Transverse colon (tissue), 4 donors: Measurements from ENCODE around the gene CASP8. TPM values are rescaled to one million over a fixed set of nuclear protein-coding genes. Genes with fewer than 3 reads are reported as not detected.

Source experiments
- DNase-seq: peaks from one replicate; pipeline ENCODE4 v3.0.0-alpha.2; 2019
- H3K27ac ChIP-seq, 4 donors: fragments of 200-600 bp; sonication (generic); 2 replicates each; pipeline ENCODE4 v1.5.1; 2016 to 2018; ENCODE audit warnings: inconsistent platforms in 4 of 4
- H3K27me3 ChIP-seq: fragments of 200-600 bp; sonication (generic); 2 replicates; pipeline ENCODE4 v1.5.1; 2017; ENCODE audit warnings: inconsistent platforms
- H3K36me3 ChIP-seq, 4 donors: fragments of 200-600 bp; sonication (generic); 2 replicates each; pipeline ENCODE4 v1.5.1; 2017 to 2019; ENCODE audit warnings: inconsistent platforms in 4 of 4
- H3K4me1 ChIP-seq, 4 donors: fragments of 200-600 bp; sonication (generic); 2 replicates each; pipeline ENCODE4 v1.5.1; 2017 to 2020; ENCODE audit warnings: inconsistent platforms in 4 of 4
- H3K4me3 ChIP-seq, 4 donors: fragments of 200-600 bp; sonication (generic); 1 replicate in 1 of 4; 2 replicates in 3 of 4; pipeline versions ENCODE4 v1.5.1 to v1.6.1; 2017 to 2019; ENCODE audit warnings: inconsistent platforms in 4 of 4
- H3K9me3 ChIP-seq, 2 donors: fragments of 200-600 bp; sonication (generic); 2 replicates each; pipeline ENCODE4 v1.5.1; 2017 to 2019; ENCODE audit warnings: inconsistent platforms in 2 of 2
- EP300 ChIP-seq: sonication (generic); formaldehyde crosslinking; IDR thresholded peaks from one replicate; pipeline ENCODE4 v1.6.1; 2017; ENCODE audit warnings: antibody characterized with exemption, low read depth
- POLR2A ChIP-seq: fragments of 450-650 bp; IDR thresholded peaks from one replicate; pipeline ENCODE4 v1.6.1; 2016; ENCODE audit warnings: antibody characterized with exemption, mild to moderate bottlenecking, moderate library complexity
- POLR2AphosphoS5 ChIP-seq, 3 donors: sonication (generic); formaldehyde crosslinking; IDR thresholded peaks; one replicate each; pipeline ENCODE4 v1.6.1; 2016; ENCODE audit warnings: antibody characterized with exemption in 3 of 3
- WGBS, 2 donors: methylation state at CpG; one replicate each; pipeline ENCODE4 v1.1.5; 2018; ENCODE audit warnings: low coverage in 1 of 2; 5-methylcytosine and 5-hydroxymethylcytosine counted together
- in situ Hi-C, 4 donors: fragments of 200-750 bp; cut with MboI; loops; one replicate each; pipeline versions ENCODE4 v1.15.0 to v1.15.1; 2017; ENCODE audit warnings: low sequenced_read_pairs in 3 of 4, low pct_ligation_motif_present in 1 of 4, low pct_unique_long_range_greater_than_20kb in 1 of 4
- intact Hi-C: fragments of 100-400 bp; cut with DNase I; formaldehyde crosslinking; loops from one replicate; pipeline ENCODE4 v1.15.1; 2023; ENCODE audit warnings: low total_unique reads
- total RNA-seq, 4 donors: library from RNA; depleted of rRNA; stranded (reverse); fragments of >200 nt; gene quantifications; one replicate each; pipeline ENCODE4 v1.1.0, GENCODE V29; 2016
- TF ChIP-seq, protein P1 (sequence below), 5 experiments: fragments of 200-600 bp in 3 of 5; fragments of 450-650 bp in 2 of 5; sonication (generic) in 3 of 5; IDR thresholded peaks; 1 replicate in 2 of 5; 2 replicates in 3 of 5; pipeline ENCODE4 v1.5.1; 2016 to 2017; ENCODE audit warnings: antibody characterized with exemption in 5 of 5, inconsistent platforms in 3 of 5, mild to moderate bottlenecking in 2 of 5, moderate library complexity in 1 of 5

Gene CASP8
- total RNA-seq, 4 donors from 2014 or later, result 27.6 to 55.7 (median 40.5) TPM

DNA sequence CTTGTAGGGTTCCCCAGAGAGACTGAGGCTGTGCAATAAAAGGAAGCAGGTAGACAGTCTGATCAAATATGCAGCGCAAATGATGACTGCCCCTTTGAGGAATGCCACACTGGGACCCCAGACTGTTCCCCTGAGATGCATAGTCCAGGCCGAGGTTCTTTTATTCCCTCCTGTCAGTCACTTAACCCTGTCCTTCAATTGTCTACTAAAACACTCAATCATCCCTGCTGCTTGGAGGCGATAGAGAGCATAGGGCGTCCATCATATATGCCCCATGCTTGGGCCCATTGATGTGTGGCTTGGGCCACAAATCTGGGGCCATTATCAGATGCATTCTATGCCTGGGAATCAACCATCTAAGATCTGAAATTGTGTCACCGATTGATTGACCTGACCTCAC lies 15.5 kb upstream of the CASP8 start:
- in situ Hi-C loops, result loop anchor here in 3 of 4 donors (10.0 to 25.0 kb wide), 2 partner anchors 117 to 120 kb away; partner anchors contain the start of gene FLACC1 (in 2 of the 3)
- Histone ChIP-seq H3K9me3 (no peaks in the 10 kb centered on the region), H3K27ac (no peak overlapping the region), H3K36me3 (no peaks in the 10 kb centered on the region), H3K27me3 (no peaks in the 10 kb centered on the region), H3K4me1 (peaks cover 0 to 6% (median 0%) of the 10 kb centered on the region in 4 donors), H3K4me3 (no peak overlapping the region)
- TF ChIP-seq, protein P1, sequence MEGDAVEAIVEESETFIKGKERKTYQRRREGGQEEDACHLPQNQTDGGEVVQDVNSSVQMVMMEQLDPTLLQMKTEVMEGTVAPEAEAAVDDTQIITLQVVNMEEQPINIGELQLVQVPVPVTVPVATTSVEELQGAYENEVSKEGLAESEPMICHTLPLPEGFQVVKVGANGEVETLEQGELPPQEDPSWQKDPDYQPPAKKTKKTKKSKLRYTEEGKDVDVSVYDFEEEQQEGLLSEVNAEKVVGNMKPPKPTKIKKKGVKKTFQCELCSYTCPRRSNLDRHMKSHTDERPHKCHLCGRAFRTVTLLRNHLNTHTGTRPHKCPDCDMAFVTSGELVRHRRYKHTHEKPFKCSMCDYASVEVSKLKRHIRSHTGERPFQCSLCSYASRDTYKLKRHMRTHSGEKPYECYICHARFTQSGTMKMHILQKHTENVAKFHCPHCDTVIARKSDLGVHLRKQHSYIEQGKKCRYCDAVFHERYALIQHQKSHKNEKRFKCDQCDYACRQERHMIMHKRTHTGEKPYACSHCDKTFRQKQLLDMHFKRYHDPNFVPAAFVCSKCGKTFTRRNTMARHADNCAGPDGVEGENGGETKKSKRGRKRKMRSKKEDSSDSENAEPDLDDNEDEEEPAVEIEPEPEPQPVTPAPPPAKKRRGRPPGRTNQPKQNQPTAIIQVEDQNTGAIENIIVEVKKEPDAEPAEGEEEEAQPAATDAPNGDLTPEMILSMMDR (IDR thresholded peaks at IDR 0.05), result no peak
- no peak for DNase-seq
- 87 to 95% methylated on average over 3 to 5 of the region's 5 CpGs for WGBS, 2 donors
- intact Hi-C loops, result no loop called here

DNA sequence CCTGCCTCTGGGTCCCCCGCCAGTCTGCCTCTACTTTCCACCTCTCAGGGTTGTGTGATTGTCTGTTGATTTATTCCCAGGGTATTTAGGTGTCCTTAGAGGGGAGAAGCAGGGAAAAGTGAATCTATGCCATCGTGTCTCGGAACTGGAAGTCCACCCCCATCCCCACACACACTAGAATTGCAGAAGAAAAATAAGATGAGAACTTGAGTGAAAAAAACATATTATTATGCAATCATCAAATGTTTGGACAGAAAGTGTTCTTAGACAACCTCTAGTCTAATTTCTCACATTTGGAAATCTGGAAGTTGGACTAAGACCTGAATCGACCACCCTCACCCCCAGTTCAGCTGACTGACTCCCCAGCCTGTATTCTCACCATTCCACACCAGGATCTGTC lies 14.1 kb upstream of the CASP8 start:
- no peak for DNase-seq
- Histone ChIP-seq H3K9me3 (no peaks in the 10 kb centered on the region), H3K36me3 (no peaks in the 10 kb centered on the region), H3K4me3 (no peak overlapping the region), H3K27me3 (no peaks in the 10 kb centered on the region), H3K27ac (peak overlapping the region in 1 of 4 donors; percentile 9), H3K4me1 (peaks cover 0 to 6% (median 0%) of the 10 kb centered on the region in 4 donors)
- intact Hi-C loops (no loop called here), in situ Hi-C loops (loop anchor here in 3 of 4 donors (10.0 to 25.0 kb wide), 2 partner anchors 116 to 119 kb away; partner anchors contain the start of gene FLACC1 (in 2 of the 3))
- TF ChIP-seq POLR2A, result no peak
- TF ChIP-seq EP300, result no peak
- no peak for TF ChIP-seq POLR2AphosphoS5 (IDR thresholded peaks at IDR 0.05)
- TF ChIP-seq, protein P1 (IDR thresholded peaks at IDR 0.05), result no peak
- 64 to 90% methylated on average over 2 to 4 of the region's 4 CpGs for WGBS, 2 donors

DNA sequence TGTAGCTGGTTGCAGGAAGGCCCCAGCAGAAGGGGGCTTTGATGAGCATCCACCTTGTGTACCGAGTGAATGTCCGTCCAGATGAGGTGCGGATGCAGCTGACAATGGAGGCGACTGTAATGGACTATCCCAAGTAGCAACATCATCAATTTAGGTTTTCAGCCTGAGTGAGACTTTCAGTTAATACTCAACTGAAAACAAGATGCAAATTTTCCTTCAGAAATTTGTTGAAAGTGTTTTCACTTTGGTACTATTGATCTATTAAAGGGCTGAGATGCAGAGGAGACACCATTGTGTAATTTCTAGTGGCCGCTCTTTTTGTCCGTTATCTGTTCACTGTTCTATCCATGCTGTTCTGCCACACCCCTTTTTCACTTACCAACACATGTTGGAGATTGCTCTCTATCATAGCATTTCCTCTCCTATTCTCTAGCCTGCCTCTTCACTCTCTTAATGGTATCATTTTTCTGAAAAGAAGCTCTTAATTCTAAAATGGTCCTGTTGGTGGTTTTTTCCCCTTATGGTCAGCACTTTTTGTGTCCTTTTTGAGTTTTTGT lies 12.0 kb upstream of the CASP8 start:
- TF ChIP-seq, protein P1 (IDR thresholded peaks at IDR 0.05), result no peak
- TF ChIP-seq POLR2A, result no peak
- TF ChIP-seq POLR2AphosphoS5 (IDR thresholded peaks at IDR 0.05), result no peak
- TF ChIP-seq EP300, result no peak
- Histone ChIP-seq H3K36me3 (no peaks in the 10 kb centered on the region), H3K4me3 (no peak overlapping the region), H3K9me3 (no peaks in the 10 kb centered on the region), H3K27ac (no peak overlapping the region), H3K4me1 (peaks cover 0 to 6% (median 0%) of the 10 kb centered on the region in 4 donors), H3K27me3 (no peaks in the 10 kb centered on the region)
- DNase-seq, result no peak
- in situ Hi-C loops, result loop anchor here in 3 of 4 donors (10.0 to 25.0 kb wide), 2 partner anchors 114 to 116 kb away; partner anchors contain the start of gene FLACC1 (in 2 of the 3)
- intact Hi-C loops, result no loop called here
- WGBS, 2 donors, result 74 to 84% methylated on average over 2 to 6 of the region's 6 CpGs

DNA sequence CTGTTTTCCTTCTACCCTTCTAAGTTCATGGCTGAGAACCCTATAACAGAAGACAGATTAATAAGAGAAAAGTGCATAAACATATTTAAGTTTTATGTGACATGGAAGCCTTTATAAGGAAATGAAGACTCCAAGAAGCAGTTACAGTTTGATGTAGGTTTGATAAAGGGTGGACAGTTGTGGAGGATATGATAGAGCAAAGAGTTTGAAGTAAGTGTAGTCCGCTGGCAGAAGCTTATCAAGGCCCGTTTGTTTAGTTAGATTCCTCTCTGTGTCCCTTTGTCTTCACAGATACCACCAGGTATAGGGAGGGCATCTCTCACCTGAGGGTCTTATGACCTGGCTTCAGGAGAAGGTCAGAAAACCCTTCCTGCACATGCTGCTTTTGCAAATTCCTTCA lies 10.4 kb upstream of the CASP8 start:
- in situ Hi-C loops, result loop anchor here in 3 of 4 donors (10.0 to 25.0 kb wide), 2 partner anchors 112 to 115 kb away; partner anchors contain the start of gene FLACC1 (in 2 of the 3)
- H3K27me3 ChIP-seq, result no peaks in the 10 kb centered on the region
- peaks cover 0 to 15% (median 9%) of the 10 kb centered on the region in 4 donors for H3K4me1 ChIP-seq
- TF ChIP-seq EP300 (no peak), POLR2AphosphoS5 (IDR thresholded peaks at IDR 0.05) (no peak), POLR2A (no peak)
- TF ChIP-seq, protein P1 (IDR thresholded peaks at IDR 0.05), result no peak
- no peaks in the 10 kb centered on the region for H3K9me3 ChIP-seq
- H3K27ac ChIP-seq, result no peak overlapping the region
- H3K4me3 ChIP-seq, result no peak overlapping the region
- no peaks in the 10 kb centered on the region for H3K36me3 ChIP-seq
- WGBS, 2 donors, result 86 to 91% methylated on average over 1 to 2 of the region's 2 CpGs
- intact Hi-C loops, result loop anchor here (10.0 kb wide), 1 partner anchor 115 kb away; no protein-coding TSS in a partner anchor
- no peak for DNase-seq
